Measurements from ENCODE around the gene UBXN1.

DNA sequence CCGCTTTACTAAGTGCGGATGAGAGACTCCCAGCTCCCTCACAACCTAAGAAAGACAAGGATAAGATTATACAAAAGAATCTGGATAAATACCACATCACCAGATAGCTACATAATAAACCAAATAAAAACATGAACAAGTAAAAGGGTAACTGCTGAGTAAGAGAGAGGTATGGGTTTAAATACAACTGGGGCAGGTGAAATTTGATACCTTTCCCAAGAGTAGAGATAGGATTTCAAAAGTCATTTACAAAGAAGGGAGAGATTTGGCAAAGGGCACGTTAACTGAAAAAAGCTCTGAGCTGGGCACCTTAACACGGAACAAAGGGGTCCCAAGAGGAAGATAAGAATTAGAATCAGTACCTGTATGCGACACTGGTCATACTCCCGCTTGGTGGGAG, 1.7 kb downstream of the UBXN1 start:
- no peak for TF ChIP-seq POLR2A (IDR thresholded peaks at IDR 0.05)
- TF ChIP-seq, protein P1, sequence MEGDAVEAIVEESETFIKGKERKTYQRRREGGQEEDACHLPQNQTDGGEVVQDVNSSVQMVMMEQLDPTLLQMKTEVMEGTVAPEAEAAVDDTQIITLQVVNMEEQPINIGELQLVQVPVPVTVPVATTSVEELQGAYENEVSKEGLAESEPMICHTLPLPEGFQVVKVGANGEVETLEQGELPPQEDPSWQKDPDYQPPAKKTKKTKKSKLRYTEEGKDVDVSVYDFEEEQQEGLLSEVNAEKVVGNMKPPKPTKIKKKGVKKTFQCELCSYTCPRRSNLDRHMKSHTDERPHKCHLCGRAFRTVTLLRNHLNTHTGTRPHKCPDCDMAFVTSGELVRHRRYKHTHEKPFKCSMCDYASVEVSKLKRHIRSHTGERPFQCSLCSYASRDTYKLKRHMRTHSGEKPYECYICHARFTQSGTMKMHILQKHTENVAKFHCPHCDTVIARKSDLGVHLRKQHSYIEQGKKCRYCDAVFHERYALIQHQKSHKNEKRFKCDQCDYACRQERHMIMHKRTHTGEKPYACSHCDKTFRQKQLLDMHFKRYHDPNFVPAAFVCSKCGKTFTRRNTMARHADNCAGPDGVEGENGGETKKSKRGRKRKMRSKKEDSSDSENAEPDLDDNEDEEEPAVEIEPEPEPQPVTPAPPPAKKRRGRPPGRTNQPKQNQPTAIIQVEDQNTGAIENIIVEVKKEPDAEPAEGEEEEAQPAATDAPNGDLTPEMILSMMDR (IDR thresholded peaks at IDR 0.05), result no peak
